ENCODE data around the gene MMP11.

MMP11 gene

DNA sequence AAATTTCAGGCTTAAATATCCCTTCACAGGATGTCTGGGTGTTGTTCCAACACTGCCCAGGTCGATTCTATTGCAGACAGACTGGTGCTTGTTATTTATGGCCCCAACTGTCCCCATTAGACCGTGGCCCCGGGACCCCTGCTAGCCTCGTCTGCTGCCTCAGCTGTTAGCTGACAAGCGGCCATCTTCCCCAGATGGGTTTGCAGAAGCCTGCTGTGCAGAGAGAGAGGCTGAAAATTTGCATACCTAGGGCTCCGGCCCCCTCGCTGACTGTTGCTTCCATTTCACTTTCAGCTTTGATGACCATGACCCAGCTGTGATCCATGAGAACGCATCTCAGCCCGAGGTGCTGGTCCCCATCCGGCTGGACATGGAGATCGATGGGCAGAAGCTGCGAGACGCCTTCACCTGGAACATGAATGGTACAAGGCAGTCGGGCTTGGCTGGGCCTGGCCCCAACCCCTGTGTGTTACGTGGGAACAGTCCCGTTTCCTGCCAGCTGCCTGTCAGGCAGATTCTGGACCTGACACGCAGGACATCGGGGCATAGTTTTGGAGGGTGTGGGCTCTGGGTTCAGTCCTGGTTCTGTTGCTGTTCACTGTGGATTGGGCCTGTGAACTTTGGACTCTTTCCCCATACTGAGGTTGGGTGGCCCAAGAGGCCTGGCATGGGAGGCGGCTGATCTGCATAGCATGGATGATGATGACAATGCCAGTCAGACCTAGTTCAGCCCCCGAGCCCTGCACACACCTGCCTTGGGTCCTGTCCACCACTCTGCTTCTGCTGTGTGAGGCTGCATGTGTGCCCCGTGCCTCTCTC, 30.6 kb downstream of the MMP11 start:
- DNase-seq (ENCODE audit: low spot score), result peak; percentile 78

GRCh38 chr22:23804781-23805291, 32.2 kb downstream of the MMP11 start:
- DNase-seq (ENCODE audit: low spot score), result peak; percentile 31

GRCh38 chr22:23806837-23807236, 34.2 kb downstream of the MMP11 start:
- no peak for DNase-seq (ENCODE audit: low spot score)

GRCh38 chr22:23812378-23812777, 39.7 kb downstream of the MMP11 start:
- DNase-seq (ENCODE audit: low spot score), result no peak

- DNase-seq (ENCODE audit: low spot score), result no peak
These were observed 43.0 kb downstream of the MMP11 start for GRCh38 chr22:23815541-23816155.

- DNase-seq (ENCODE audit: low spot score), result no peak
These were observed 43.7 kb downstream of the MMP11 start for GRCh38 chr22:23816156-23816976.

GRCh38 chr22:23817146-23817545, 44.5 kb downstream of the MMP11 start:
- DNase-seq (ENCODE audit: low spot score), result no peak

- DNase-seq (ENCODE audit: low spot score), result no peak
These were observed 45.9 kb downstream of the MMP11 start for GRCh38 chr22:23818541-23818940.

DNA sequence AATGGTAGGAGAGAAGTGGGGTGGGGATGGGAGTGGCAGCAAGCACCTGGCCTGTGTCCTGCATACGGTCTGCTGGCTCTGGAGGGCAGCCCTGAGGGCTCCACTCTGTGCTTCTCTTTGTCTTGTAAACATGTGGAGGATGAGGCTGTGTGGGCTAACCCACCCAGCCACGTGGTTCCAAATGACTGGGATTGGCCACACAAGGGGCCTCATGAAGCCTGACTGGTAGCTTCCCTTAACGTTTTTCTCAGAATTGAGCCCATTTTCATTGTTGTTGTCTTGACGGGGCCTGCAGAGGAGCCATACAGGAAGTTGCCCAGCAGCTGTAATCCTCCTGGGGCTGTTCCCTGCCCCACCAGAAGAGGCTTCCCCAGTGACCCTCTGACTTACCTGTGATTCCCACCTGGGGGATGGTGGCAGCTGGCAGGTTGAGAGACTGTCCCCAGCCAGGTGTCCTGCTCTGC, 48.1 kb downstream of the MMP11 start:
- no peak for DNase-seq (ENCODE audit: low spot score)

GRCh38 chr22:23822101-23822671, 49.5 kb downstream of the MMP11 start:
- no peak for DNase-seq (ENCODE audit: low spot score)

GRCh38 chr22:23823331-23823791, 50.7 kb downstream of the MMP11 start:
- no peak for DNase-seq (ENCODE audit: low spot score)

- no peak for DNase-seq (ENCODE audit: low spot score)
These were observed 52.0 kb downstream of the MMP11 start for GRCh38 chr22:23824476-23825245.

- DNase-seq (ENCODE audit: low spot score), result no peak
These were observed 52.7 kb downstream of the MMP11 start for GRCh38 chr22:23825246-23825905.

GRCh38 chr22:23826510-23827350, 54.1 kb downstream of the MMP11 start:
- no peak for DNase-seq (ENCODE audit: low spot score)

- DNase-seq (ENCODE audit: low spot score), result no peak
These were observed 54.8 kb downstream of the MMP11 start for GRCh38 chr22:23827351-23827995.

- DNase-seq (ENCODE audit: low spot score), result no peak
These were observed 56.4 kb downstream of the MMP11 start for GRCh38 chr22:23828800-23829680.

GRCh38 chr22:23829845-23830372, 57.3 kb downstream of the MMP11 start:
- DNase-seq (ENCODE audit: low spot score), result no peak

DNA sequence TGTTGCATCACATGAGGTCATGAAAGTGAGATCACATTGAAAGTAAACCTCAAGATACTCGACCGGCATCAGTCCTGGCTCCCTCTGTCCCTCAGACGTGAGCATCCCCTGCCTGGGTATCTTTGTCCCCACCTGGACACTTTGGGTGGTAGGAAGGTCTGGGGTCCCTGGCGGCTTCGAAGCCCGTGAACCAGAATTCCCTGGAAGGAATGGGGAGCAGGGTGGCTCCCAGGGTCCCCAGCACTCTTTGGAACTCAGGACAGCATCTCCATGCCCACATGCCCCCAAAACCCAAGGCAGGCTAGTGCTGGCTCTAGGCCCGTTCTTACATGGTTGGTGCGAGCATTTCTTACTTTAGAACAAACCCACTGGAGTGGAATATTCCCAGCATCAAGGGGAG, 58.6 kb downstream of the MMP11 start:
- DNase-seq (ENCODE audit: low spot score), result no peak
